Activated gamma-delta T cell treated with anti-CD3 and anti-CD28 coated beads, Interleukin-2, amount 50 U/mL, for 16 hours (primary cell): Measurements from ENCODE around the gene IGSF9.

ENCODE experiments used
- DNase-seq: peaks from one replicate; pipeline ENCODE4 v3.0.0-alpha.2; 2020; ENCODE audit warnings: low read depth

IGSF9 gene

GRCh38 chr1:159974350-159974965 is 29.0 kb upstream of the IGSF9 start:
- DNase-seq = no peak

DNA sequence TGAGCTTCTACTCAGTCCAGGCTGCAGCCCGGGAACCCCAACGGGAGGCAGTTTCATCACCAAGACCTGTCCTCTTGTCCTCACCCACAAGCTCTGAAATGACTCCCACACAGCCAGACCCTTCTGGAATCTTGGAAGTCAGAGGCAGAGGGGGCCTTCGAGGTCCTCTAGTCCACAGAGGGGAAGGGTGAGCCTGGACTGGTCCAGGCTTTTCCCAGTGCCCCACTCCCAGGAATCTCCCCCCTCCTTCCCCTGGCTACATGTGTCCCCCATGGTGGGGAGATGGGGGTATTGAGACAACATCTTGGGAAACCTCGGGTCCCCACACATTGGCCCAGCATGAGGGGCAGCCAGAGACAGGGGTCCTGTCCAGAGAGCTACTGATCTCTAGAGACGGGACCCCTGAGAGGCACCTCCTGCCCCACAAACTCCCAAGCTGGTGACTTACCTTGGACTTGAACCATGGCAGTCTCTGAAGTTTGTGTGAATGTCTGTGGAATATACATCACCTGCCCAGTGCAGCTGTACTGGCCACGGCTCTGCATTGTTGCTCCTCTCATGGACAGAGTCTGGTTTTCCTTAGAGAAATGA is 28.0 kb upstream of the IGSF9 start:
- DNase-seq = no peak

GRCh38 chr1:159972443-159973205 is 27.2 kb upstream of the IGSF9 start:
- DNase-seq = no peak

- no peak for DNase-seq
Measured at GRCh38 chr1:159970932-159971342, 25.5 kb upstream of the IGSF9 start.

DNA sequence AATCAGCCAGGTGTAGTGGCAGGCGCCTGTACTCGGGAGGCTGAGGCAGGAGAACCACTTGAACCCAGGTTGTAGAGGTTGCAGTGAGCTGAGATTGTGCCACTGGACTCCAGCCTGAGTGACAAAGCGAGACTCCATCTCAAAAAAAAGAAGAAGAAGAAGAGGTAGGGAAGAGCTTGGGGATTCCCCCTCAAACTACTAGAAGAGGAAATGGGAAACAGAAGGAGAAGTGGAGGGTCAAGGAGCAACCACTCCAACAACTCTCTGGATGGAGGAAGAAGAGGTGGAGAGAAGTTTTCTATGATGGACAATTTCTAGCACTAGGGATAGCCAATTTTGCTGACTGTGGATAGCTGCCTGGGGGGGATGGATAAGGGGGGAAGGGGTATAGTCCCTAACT is 23.5 kb upstream of the IGSF9 start:
- DNase-seq = no peak

- DNase-seq = no peak
Measured at GRCh38 chr1:159965263-159965662, 19.9 kb upstream of the IGSF9 start.

DNA sequence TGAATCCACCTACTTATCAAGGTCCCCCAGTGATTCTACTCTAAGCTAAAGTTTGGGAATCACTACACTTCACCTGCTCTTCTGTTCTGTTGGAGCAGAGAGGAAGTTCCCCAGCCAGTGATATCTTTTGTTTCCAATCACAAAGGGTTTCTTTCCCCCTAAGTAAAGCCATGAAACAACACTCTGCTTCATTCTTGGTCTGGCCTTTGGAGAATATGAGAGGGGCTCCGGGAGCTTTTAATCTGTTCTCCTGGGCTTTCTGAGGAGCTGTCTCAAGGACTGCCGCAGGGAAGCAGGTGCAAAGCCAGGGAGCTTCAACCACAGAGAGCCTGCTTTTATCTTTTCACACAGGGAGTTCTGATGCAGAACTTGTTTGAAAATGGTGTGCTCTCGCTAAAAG is 18.7 kb upstream of the IGSF9 start:
- no peak for DNase-seq

GRCh38 chr1:159962176-159962575 is 16.8 kb upstream of the IGSF9 start:
- DNase-seq = no peak

- no peak for DNase-seq
Measured at GRCh38 chr1:159961636-159962035, 16.2 kb upstream of the IGSF9 start.

DNA sequence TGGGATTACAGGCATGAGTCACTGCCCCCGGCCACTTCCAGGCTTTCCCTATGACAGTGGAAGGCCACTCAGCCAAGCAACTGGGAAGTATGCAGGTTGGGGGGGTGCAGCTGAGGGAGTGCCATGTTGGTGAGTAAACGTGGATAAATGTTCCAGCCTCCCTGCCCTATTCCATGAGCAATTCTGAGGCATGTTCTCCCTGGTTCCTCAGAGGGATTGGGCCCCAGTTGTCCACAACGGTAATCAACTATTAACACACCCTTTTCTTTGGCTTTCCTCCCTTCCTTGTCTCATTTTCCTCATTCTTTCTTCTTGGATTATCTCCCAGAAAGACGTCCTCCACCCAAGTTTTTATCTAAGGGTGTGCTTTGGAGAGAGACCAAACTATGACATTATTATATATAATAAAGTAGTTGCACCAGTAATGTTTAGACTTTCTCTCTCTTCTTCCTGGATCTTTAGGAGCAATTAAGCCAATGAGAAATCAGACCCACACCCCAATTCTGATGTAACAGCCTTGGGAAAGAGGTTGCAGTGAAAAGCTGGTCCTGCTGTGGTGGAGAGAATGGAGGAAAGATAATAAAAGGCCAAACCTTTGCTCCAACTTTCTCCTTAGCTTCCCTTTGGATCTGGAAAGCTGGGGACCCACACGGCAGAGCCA is 15.4 kb upstream of the IGSF9 start:
- no peak for DNase-seq

- no peak for DNase-seq
Measured at GRCh38 chr1:159959451-159959850, 14.0 kb upstream of the IGSF9 start.

DNA sequence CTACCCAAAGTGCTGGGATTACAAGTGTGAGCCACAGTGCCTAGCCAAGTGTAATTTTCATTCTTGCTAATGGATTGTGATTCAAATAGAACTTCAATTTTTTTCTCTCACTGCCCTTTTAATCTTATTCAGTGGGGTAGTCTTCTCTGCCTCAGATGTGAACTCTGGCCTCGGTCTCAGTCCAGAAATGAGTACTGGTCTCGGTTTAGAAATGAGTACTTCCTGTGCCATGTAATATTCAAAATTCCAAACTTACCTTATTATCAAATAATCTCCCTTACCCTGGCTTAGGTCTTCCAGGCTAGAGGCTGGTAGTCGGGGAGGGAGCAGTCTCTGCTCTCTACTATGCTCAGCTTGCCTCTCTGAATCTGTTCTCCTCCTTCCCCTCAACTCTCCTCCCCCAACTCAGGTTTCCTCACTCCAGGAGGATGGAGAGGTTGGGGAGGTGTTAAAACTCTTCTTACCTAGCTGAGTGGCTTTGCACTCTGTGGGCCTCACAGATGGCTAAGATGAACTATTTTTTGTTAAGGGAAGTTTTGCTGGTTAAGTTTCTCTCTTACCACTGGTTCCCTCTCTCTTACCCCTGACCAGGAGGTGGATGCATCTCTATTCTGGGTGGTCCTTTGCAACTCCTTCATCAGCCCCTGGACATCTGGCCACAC is 13.4 kb upstream of the IGSF9 start:
- DNase-seq = no peak

- no peak for DNase-seq
Measured at GRCh38 chr1:159957824-159958268, 12.4 kb upstream of the IGSF9 start.

DNA sequence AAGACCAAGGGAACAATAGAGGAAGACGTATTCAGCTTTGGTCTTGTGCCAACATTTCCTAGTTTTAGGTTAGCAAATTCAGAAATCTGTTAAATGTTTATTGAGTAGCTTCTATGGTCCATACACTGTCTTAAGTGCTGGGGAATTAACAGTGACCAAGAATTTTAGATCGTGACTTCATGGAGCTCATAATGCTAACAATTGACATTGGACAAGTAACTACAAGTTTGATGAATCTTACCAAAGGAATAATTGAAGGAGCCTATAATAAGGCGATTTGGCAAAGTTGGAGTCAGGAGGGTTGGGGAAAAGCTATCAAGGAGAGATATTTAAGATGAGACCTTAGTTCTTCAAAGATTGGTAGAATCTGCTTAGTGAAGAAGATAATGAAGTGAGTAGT is 10.0 kb upstream of the IGSF9 start:
- DNase-seq = no peak

DNA sequence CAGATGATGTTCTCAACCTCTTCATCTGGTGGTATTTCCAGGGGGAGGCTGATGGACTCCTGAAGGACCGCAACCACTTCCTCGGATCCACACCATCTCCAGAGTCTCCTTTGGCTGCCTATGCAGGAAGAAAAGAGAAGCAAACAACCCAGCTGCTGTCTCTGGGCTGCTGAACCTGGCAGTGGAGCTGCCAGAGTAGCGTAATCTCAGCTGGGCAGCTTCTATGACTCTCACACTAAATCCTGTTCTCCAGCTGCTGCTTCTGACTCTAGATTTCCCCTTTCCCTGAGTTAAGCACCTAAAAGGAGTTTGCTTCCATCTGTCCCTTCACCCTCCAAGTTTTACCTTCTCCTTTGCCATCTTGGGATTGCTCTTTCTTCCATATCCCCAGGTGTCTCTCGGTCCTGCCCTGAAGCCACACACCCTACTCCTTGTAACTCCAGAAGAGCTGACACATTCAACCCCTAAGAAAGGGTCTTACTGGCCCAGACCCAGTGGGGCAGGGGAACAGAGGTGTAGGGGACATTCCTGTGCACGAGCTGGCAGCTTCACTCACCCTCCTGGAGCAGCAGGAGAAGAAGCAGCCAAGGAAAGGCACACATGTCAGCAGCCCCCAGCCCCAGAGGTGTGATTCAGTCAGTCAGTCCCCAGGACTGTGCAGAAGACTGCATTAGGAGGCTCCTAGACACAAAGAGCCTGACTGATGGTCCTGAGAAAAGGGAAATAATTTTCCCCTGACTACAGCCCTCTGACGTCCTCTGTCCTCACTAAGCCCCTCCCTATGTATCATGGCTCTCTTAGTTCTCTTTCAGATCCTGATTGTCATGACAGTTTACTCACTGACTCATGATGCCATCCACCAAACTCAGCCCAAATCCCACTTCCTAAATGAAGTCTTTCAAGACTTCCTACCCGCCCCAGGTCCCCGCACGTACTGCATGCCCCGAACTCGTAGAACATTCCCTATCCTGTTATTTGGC is 8.4 kb upstream of the IGSF9 start, which contains the start of gene SLAMF9:
TSS of gene SLAMF9 (minus strand) at position 702 of the 980 bp plus-strand sequence. CDS start at position 602, 100 bp downstream.
- DNase-seq = no peak

DNA sequence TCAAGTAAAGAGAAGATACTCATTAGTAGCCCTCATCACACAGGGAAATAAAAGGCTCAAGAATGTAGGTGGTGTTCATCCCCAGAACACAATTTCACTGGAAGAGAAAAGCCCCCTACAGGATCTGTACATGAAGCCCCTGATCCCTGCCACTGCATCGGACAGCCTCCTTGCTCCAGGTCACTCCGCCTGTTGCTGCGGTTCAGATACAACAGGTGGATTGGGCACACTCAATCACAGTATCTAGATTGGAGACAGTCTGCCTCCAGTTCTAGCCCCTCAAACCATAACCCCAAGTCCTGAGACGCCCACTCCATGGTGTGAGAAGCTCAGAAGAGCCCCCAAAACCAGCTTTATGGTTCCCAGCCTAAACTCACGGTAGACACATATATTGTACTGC is 7.5 kb upstream of the IGSF9 start:
- no peak for DNase-seq

GRCh38 chr1:159951551-159951950 is 6.1 kb upstream of the IGSF9 start:
- no peak for DNase-seq

- DNase-seq = no peak
Measured at GRCh38 chr1:159951016-159951415, 5.6 kb upstream of the IGSF9 start.

- no peak for DNase-seq
Measured at GRCh38 chr1:159949981-159950381, 4.6 kb upstream of the IGSF9 start.

GRCh38 chr1:159949123-159949522 is 3.7 kb upstream of the IGSF9 start:
- DNase-seq = no peak

DNA sequence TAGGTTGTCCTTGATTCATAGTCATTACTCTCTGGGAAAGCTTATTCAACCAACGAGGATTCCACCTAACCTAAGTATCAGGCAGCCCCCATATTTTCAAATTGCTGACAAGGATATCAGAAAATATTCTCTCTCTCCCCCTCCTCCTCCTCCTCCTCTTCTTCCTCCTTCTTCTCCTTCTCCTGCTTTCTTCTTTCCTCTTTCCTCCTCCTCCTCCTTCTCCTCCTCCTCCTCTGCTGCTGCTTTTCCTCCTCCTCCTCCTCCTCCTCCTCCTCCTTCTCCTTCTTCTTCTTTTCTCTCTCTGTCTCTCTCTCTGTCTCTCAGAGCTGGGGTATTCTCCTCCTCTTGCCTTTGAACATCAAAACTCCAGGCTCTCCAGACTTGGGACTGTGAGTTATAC is 2.5 kb upstream of the IGSF9 start:
- no peak for DNase-seq
